Dermis microvascular lymphatic vessel endothelial cell (primary cell): ENCODE results near the gene CHD2. TPM values are rescaled to one million over a fixed set of nuclear protein-coding genes. Genes with fewer than 3 reads are reported as not detected.
A peak's percentile ranks its signal among the peaks of the same experiment; 100 is the strongest.
"Not testable (repeated sequence)": the region's sequence is repeated elsewhere in the genome, so short reads cannot be mapped to it uniquely, and the experiment has no call there.

Source experiments
- DNase-seq, 2 donors: peaks; one replicate each; pipeline versions ENCODE4 v3.0.0 to v3.0.0-alpha.2; 2010; ENCODE audit warnings: low read depth in 2 of 2
- total RNA-seq: library from RNA; depleted of rRNA; stranded (reverse); fragments of >200 nt; gene quantifications from 2 replicates; pipeline ENCODE4 v1.2.1, GENCODE V29; 2014

CHD2 gene
- total RNA-seq, 1 donor from 2014 or later = 40.2 TPM

DNA sequence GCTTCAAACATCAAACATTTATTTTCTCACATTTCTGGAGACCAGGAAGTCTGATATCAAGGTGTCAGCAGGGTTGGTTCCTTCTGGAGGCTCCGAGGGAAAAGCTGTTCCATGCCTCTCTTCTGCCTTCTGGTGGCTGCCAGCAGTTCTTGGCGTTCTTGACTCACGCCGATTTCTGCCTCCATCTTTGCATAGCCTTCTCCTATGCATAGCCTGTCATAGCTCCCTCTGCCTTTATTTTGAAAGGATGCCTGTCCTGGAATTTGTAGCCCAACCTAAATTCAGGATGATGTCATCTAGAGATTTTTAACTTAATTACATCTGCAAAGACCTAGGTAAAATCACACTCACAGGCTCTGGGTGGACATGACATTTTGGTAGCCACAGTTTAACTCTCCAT is 118.5 kb downstream of the CHD2 start:
- DNase-seq = no peak

DNA sequence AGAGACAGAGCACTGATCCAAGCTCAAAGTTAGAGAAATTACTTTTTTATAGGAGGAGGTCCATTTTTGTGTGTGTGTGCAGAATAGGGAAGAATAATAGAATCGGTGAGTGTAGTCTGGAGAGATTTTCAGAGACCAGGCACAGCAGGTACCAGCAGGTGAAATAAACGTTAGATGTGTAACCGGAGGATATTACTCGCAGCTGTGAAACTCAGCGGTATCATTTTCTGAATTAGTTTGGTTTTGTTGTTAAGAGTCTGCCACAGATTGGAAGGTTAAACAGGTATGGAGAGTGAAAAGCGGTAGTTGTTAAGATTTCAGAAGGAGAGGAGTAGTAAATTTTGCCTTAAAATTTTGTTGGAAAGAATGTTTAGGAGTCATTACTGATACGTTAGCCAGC is 119.0 kb downstream of the CHD2 start:
- no peak for DNase-seq

DNA sequence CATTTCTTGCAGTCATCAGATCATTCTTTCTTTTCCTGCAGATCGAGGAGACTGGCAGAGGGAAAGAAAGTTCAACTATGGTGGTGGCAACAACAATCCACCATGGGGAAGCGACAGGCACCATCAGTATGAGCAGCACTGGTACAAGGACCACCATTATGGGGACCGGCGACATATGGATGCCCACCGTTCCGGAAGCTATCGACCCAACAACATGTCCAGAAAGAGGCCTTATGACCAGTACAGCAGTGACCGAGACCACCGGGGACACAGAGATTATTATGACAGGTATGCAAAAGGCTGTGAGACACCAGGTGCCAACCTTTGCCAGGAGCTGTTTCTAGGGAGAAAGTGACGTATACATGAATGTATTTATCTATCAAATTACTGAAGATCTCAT is 119.8 kb downstream of the CHD2 start:
- no peak for DNase-seq

DNA sequence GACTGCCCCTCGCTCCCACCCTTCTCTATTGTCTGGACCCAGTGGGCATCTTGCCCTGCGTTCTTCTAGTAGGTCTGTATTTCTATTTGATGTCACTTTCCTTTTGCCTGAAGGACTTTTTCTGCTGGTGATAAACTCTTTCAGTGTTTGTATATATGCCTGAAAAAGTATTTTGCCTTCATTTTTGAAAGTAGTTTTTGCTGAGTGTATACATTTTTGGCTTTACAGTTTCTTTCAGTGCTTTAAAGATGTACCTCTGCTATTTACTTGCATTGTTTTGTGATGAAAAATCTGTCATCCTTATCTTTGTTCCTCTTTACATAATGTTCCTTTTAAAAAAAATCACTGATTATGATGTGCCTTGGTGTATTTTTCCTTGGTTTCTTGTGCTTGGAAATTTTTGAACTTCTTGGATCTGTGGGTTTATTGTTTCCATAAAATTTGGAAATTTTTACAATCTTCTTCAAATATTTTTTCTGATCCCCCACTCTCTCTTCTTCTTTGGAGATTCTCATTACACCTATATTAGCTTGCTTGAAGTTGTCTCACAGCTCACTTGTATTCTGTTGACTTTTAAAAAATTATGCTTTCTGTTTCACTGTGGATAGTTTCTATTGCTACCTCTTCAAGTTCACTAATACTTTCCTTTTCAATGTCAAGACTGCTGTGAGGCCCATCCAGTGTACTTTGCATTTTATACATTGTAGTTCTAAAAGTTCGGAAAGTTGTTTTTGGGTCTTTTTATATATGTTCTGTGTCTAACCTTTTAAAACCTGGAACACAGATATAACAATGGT is 121.0 kb downstream of the CHD2 start:
- no peak for DNase-seq

DNA sequence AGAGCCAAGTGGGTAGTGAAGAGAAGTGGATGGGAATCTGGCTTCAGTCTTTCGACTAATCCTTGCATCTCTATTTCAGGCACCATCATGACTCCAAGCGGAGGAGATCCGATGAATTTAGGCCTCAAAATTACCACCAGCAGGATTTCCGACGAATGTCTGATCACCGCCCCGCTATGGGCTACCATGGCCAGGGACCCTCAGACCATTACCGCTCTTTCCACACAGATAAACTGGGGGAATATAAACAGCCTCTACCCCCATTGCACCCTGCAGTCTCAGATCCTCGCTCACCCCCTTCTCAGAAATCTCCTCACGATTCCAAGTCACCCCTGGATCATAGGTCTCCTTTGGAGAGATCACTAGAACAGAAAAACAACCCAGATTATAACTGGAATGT is 124.2 kb downstream of the CHD2 start:
- DNase-seq = no peak

DNA sequence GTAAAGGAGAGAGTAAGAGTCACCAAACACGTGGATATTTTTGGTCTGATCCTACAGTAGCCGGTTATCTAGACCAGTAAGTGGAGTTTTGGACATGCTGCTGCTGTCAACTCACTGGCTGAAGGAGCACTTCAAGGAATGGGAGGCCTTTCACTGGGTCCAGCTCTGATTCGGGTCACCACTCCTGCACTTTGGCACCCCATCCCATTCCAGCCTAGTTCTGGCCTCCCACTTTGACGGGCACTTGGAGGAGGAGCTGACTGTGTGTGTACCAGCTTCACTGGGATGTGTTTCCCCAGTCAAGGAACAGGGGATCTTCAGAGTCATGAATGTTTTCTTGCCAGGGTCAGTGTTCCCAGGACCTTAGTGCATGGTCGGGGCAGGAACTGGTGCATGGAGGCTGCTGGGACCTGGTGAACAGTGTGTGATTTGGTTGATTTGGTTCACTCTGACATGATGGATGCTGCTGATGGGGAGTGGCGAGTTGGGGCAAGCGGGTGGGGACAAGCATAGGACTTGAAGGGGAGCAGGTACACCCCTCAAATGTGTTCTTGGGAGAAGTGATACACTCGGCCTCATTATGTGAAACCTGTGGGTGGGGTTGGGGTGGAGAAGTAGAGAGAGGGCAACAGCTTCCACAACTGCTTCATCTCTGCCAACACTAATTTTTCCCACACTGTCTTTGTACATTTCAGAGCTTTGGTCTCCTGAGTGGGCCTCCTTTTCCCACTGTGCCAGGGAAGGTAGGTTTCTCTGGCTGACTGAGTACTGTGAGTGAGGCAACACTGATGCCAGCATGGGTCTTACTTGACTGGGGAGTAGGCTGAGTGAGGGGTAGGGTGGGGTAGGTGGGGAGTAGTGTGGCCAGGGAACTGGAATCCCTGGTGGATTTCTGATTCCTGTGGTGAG is 124.8 kb downstream of the CHD2 start:
- DNase-seq = no peak

DNA sequence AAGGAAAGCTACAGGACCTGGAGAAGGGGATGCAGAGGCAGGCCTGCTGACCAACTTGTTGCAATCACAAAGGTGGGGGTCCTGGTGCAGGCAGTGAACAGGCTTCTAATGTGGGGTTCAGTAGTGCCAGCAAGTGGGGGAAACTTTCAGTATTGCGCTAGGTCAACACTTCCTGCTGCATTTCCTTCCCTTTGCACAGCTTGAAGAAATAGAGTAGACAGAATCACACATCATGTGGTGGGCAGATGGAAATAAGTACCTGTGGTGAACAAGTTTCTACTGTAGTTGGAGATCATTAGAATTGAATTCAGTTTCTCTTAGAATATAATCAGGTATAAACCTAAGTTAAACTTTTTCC is 125.5 kb downstream of the CHD2 start:
- DNase-seq = no peak

DNA sequence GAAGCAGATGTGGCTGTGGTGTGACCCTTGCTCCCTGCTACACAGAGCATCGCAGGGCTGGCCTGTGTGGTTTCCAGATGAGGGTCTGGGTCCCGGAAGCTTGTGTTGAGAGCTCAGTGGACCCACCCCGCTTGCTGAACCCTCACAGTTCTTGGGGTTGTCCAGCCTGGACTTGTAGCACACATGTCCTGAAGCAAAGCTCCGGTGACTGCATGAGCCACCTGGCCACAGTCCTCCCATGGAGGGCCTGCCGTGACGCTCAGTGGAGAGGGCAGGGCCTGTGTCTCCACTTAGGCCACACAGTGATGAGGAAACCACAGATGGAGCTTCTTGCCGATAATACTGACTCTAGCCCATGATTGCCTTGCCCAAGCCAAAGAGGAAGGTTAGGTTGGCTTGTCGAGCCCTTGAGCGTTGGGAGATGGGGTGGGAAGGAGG is 126.3 kb downstream of the CHD2 start:
- DNase-seq = no peak

DNA sequence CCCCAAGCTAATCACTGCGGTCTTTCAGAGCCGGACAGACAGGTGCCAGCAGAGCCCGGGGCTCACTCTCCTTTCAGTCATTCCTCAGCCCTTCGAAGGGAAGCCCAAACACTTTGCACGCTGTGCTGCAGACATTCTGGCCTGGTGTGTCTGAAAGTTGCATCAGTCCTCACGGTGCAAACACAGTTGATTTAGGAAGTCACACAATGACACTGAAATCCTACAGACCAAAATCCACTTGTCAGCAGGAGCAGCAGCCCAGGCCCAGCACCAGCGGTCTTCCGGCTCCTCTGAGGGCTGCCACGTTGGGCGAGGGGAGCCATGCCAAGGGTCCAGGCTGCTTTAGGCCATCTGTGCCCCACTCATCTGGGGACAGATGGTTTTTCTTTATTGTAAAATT is 127.3 kb downstream of the CHD2 start:
- no peak for DNase-seq

DNA sequence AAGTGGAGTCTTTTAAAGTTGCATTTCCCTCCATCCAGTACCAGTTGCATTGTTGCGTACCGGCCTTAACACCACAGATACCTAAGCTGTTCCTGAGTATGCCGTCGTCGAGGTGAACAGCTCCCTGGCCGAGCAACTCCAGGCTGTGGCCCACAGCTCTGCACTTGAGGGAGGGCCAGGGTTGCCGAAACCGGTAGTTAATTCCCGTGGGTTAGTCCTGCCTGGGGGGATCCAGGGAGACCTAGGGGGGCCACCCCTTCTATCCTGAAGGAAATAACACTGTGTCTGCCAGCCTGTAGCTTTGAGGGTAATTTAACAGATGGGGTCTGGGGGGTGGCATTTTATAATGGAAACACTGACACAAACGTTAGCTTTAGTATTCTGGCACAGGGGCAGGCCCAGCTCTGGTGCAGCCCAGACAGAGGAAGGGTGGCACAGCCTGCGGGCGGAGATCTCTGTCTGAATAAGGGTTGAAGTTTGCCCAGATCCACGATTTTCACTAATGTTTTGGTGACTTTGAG is 128.0 kb downstream of the CHD2 start:
- DNase-seq = no peak

DNA sequence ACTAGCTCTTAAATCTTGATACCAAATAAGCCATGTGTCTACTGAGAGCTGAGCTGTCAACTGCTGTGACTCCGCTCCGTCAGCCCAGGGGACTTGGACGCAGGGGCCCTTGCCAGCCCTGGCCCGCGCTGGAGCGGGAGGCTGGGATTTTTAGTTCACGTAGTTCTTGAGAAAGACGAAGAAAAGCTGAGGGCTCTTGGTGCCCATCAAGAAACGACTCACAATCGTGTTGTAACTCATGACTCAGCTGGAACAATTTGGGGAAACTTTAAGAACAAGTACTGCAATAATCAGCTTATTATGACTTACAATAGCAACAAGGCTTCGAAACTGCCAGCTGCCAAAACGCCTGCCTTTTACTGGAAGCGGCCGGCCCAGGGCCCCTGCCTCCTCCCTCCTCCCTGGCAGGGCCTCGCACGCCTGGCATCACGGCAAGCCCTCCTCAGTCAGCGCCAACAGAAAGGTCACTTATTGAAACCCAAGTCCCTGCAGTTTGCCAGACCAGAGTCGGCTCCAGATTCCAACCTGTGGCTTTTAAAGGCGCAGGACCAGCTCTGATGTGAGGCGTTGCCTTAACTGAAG is 128.6 kb downstream of the CHD2 start:
- no peak for DNase-seq

DNA sequence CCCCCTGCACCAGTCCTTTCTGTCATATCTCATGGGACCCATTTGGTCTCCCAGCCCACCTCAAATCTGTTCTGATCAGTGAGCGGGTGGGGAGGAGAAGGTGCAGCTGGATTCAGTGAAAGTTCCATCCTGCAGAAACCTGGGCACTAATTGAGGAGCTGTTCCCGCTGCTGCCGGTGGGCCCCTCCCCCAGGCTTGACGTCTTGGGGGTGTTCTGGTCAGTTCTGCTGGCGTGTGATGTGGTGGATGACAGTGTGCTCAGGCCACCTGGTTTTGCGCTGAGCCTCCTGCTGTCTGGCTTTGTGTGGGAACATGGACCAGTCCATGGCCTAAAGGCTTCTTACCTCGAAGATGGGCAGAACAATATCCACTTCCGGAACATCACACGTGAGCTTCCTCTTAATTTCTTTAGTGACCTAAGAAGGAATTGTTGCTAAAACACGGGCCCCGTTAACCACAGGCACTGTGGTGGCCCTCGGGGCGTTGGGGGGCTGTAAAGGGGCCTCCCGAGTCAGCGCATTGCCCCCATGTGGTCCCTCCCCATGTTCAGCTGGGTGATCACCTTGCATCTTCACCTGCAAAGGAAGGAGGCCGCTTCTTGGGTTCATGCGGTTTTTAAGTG is 129.2 kb downstream of the CHD2 start:
- no peak for DNase-seq

DNA sequence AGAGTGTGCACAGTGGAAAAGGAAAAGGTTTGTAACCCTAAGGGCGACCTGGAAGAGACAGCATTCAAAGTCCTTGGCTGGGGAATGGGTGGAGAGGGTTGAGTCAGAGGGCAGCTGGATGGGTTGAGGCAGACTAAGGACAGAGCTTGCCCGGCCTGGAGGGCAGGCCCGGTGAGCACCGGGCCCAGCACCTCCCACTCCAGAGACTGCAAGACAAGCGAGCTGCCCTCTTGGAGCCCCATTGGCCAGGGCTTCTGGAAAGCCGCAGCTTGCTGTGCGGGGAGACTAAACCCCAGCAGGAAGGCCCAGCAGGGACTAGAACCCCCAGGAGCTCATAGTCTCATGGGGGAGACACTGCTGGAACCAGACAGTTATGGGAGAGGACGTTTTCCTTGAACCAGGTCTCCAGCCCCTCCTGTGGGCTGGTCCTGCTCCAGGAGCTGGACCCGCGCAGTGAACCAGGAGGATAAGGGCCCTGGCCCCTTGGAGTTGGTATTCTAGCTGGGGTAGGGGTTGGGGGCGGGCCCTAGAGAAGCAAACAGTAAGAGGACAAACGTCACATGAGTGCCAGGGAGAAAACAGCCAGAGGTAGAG is 129.8 kb downstream of the CHD2 start:
- DNase-seq = peak in 1 of 2 donors; percentile 29

DNA sequence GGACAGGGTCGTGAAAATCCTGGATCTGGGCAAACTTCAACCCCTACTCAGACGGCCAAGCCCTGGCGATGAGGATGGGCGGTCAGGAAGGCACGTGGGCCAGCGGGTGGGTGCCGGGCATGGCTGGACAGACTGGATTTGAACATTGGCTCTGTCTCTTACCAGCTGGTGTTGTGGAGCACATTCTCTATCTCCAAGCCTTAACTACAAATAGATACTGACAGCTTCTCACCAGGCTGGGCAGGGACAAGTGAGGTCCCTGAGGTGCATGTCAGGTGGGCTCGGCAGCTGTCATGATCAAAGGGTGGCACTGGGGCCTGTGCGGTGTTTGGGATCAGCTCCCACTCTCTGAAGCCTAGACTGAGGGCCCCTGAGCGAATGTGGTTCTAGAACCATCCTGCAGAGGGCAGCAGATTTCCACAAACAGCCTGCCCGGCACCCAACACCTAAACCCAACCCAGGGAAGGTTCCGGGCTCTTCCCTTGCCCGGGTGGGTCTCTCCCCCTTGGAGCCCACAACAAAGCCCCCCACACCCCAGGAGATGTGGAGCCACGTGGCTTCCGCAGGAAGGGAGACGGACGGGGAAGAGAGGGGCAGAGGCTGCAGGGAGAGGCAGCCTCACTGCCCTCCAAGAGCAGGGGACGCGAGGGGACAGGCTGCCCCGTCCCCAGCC is 130.4 kb downstream of the CHD2 start:
- peak; percentile 15 to 62 for DNase-seq

DNA sequence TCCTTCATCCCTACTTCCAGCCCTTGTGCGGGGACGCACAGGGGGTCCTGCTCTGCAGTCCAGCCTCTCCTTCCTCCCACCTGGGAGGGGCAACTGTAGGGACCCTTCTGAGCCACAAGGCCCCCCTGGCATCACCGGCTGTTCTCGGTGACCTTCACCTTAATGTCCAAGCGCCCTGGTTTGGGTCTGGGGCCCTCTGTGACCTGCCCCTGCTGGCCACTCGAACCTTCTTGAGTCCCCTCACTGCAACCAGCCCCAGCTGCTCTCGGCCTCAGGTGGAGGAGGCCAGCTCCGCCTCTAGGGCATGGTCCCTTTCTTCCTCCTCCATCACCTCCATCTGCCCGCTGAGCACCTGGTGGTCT is 131.0 kb downstream of the CHD2 start:
- DNase-seq = no peak

DNA sequence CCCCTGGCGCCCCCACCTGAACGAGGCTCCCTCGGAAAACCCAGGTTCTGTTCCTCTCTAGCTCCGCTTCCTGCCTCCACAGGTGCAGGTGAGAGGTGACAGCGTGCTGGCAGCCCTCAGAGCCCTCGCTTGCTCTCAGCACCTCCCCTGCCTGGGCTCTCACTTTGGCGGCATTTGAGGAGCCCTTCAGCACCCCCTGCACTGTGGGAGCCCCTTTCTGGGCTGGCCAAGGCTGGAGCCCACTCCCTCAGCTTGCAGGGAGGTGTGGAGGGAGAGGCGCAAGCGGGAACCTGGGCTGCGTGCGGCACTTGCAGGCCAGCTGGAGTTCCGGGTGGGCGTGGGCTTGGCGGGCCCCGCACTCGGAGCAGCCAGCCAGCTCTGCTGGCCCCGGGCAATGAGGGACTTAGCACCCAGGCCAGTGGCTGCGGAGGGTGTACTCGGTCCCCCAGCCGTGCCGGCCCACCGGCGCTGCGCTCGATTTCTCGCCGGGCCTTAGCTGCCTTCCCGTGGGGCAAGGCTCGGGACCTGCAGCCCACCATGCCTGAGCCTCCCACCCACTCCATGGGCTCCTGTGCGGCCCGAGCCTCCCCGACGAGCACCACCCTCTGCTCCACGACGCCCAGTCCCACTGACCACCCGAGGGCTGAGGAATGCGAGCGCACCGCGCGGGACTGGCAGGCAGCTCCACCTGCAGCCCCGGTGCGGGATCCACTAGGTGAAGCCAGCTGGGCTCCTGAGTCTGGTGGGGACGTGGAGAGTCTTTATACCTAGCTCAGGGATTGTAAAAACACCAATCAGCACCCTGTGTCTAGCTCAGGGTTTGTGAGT is 131.6 kb downstream of the CHD2 start:
- DNase-seq = not testable (repeated sequence)

DNA sequence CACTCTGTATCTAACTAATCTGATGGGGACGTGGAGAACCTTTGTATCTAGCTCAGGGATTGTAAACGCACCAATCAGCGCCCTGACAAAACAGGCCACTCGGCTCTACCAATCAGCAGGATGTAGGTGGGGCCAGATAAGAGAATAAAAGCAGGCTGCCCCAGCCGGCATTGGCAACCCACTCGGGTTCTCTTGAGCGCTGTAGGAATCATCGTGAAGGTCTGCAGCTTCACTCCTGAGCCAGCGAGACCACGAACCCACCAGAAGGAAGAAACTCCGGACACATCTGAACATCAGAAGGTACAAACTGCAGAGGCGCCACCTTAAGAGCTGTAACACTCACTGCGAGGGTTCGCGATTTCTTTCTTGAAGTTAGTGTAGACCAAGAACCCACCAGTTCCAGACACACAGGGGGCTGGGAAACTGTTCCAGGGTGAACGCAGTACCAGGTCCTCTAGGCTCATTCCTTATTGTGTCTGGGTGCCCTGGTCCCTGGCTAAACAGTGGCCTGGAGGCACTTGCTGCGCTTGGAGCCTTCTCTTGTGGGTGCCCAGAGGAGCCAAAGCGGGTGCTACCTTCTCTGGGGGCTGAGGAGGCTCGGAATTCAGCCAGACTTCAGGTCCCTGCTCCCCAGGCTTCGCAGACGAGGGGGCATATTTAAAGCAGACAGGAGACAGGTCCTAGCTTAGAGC is 132.5 kb downstream of the CHD2 start:
- not testable (repeated sequence) for DNase-seq

DNA sequence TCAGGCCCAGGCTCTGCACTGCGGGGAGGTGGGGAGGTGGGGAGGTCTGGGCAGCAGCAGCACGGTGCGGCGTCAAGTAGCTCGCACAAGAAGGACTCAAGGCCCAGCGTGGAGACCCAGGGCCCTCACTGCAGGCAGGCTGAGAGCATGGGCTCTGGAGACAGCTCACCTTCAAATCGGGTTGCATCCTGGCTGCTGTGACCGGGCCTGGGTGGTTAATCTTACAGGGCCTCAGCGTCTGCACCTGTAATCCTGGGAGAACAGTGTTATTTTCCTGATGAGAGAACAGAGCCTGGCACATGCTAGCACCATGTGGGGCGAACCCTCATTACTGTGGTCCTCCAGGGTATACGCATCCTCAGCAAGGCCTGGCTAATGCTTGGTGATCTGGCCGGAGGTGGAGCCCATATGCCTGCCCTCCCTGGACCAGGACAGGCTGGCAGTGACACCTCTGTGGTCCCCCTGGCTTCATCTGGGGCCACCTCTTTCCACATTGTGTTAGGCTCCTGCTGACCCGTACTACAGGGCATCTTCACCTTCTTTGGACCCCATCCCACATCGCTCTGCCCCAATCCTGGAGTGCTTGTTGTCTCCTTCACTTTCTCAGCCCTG is 133.4 kb downstream of the CHD2 start:
- no peak for DNase-seq

DNA sequence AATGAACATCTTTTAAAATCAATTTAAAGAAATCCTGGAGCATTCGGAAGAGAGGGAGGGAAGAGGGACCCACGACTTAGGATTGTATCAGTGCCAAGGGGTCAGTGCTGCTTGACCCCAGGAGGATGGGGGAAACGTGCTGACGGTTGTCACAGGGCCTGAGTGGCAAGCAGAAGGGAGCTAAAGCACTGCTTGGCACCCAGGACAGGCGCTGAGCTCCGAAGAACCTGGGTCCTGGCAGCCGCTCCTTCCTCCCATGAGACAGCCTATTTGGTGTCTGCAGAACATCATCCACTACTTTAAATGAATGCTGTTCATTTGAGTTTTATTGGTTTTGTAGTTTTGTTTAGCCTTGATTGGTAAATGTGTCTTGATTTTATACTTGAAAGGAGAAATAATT is 134.4 kb downstream of the CHD2 start:
- DNase-seq = no peak
